ENCODE measurements around the gene ACP5. TPM values are rescaled to one million over a fixed set of nuclear protein-coding genes. Genes with fewer than 3 reads are reported as not detected.

The ACP5 gene
- total and polyA plus RNA-seq, 2 of the 8 experiments (the other 6 are each of a cell fraction or from before 2014, with no cell fraction given), result 9.0 to 14.3 TPM

- peak; percentile 27; the same call in 1 of the 2 replicates for TF ChIP-seq MAX (IDR thresholded peaks at IDR 0.05)
- peak; percentile 69; the same call in 1 of the 2 replicates for TF ChIP-seq POLR2AphosphoS5 (IDR thresholded peaks at IDR 0.05; ENCODE audit: low read depth, low read length)
- TF ChIP-seq NRF1 (IDR thresholded peaks at IDR 0.05; ENCODE audit: low read depth, low read length), result peak; percentile 97
- TF ChIP-seq ZNF274 (IDR thresholded peaks at IDR 0.05; ENCODE audit: borderline replicate concordance, extremely low read depth, low read length), result no peak
- peak; percentile 76 for TF ChIP-seq KDM4A (IDR thresholded peaks at IDR 0.05; ENCODE audit: low read depth, low read length, severe bottlenecking)
- TF ChIP-seq JUN (IDR thresholded peaks at IDR 0.05; ENCODE audit: low read depth, low read length), result no peak
- TF ChIP-seq SAP30 (IDR thresholded peaks at IDR 0.05; ENCODE audit: insufficient read depth, insufficient replicate concordance, low read length), result peak; percentile 45
- peak; percentile 79 for TF ChIP-seq TBP (IDR thresholded peaks at IDR 0.05; ENCODE audit: low read depth, low read length)
- peak in 1 of 3 experiments; percentile 17; a peak in 1 of 4 replicates for TF ChIP-seq CTCF (IDR thresholded peaks at IDR 0.05; ENCODE audit: control extremely low read depth in 1 of 3, insufficient read depth in 1 of 3, low read depth in 1 of 3, low read length in 3 of 3)
- TF ChIP-seq RBBP5 (IDR thresholded peaks at IDR 0.05; ENCODE audit: borderline replicate concordance, low read depth, low read length), result no peak; the same call in 1 of the 2 replicates
- TF ChIP-seq PHF8 (conservative IDR thresholded peaks at IDR 0.05; ENCODE audit: low read depth, low read length), result peak; percentile 96
- TF ChIP-seq SIN3A (conservative IDR thresholded peaks at IDR 0.05 in 1 of 2, IDR thresholded peaks at IDR 0.05 in 1 of 2; ENCODE audit: low read depth in 1 of 2, low read length in 2 of 2), result peak; percentile 82 to 86; a peak in 3 of 4 replicates
- peak; percentile 92 for TF ChIP-seq GABPA (IDR thresholded peaks at IDR 0.05; ENCODE audit: borderline replicate concordance, insufficient read depth, low read length)
These were observed 18.3 kb downstream of the ACP5 start, which contains the start of gene ELOF1 (continued) for GRCh38 chr19:11558881-11559828.

All from H1 (cell line).